ENCODE results near the gene ATP6V0A4.

The ATP6V0A4 gene

GRCh38 chr7:138809346-138809745, 11.3 kb upstream of the ATP6V0A4 start:
- no peaks in the 10 kb centered on the region for H3K9me3 ChIP-seq (ENCODE audit: control insufficient read depth, low read length)
- no peak overlapping the region for H3K4me2 ChIP-seq (ENCODE audit: low read length)
- no peaks in the 10 kb centered on the region for H3K79me2 ChIP-seq
- H3K36me3 ChIP-seq (ENCODE audit: control insufficient read depth, insufficient read depth, low read length): no peaks in the 10 kb centered on the region
- no peak for TF ChIP-seq CTCF (IDR thresholded peaks at IDR 0.05)
- H3K4me1 ChIP-seq: peaks cover 4% of the 10 kb centered on the region
- H3K27me3 ChIP-seq (ENCODE audit: control insufficient read depth, insufficient read depth, low read length): no peaks in the 10 kb centered on the region
- no peak overlapping the region for H3K27ac ChIP-seq
- H3K4me3 ChIP-seq (ENCODE audit: low read depth, low read length): no peak overlapping the region
- H3K9ac ChIP-seq: no peak overlapping the region
- H2AFZ ChIP-seq: no peak overlapping the region

- H3K4me1 ChIP-seq: peaks cover 3% of the 10 kb centered on the region
- H2AFZ ChIP-seq: no peak overlapping the region
- H3K27me3 ChIP-seq (ENCODE audit: control insufficient read depth, insufficient read depth, low read length): no peaks in the 10 kb centered on the region
- H3K36me3 ChIP-seq (ENCODE audit: control insufficient read depth, insufficient read depth, low read length): no peaks in the 10 kb centered on the region
- H3K79me2 ChIP-seq: no peaks in the 10 kb centered on the region
- no peak overlapping the region for H3K9ac ChIP-seq
- H3K9me3 ChIP-seq (ENCODE audit: control insufficient read depth, low read length): no peaks in the 10 kb centered on the region
- TF ChIP-seq CTCF (IDR thresholded peaks at IDR 0.05): no peak
- no peak overlapping the region for H3K4me3 ChIP-seq (ENCODE audit: low read depth, low read length)
- no peak overlapping the region for H3K27ac ChIP-seq
- no peak overlapping the region for H3K4me2 ChIP-seq (ENCODE audit: low read length)
These were observed 6.6 kb upstream of the ATP6V0A4 start for GRCh38 chr7:138804618-138805017.

GRCh38 chr7:138802706-138803105, 4.7 kb upstream of the ATP6V0A4 start:
- TF ChIP-seq CTCF (IDR thresholded peaks at IDR 0.05): no peak
- H3K4me3 ChIP-seq (ENCODE audit: low read depth, low read length): no peak overlapping the region

GRCh38 chr7:138801256-138801655, 3.3 kb upstream of the ATP6V0A4 start:
- H3K27me3 ChIP-seq (ENCODE audit: control insufficient read depth, insufficient read depth, low read length): no peaks in the 10 kb centered on the region
- H3K4me1 ChIP-seq: peaks cover 7% of the 10 kb centered on the region
- H3K9ac ChIP-seq: no peak overlapping the region
- no peaks in the 10 kb centered on the region for H3K9me3 ChIP-seq (ENCODE audit: control insufficient read depth, low read length)
- H3K4me2 ChIP-seq (ENCODE audit: low read length): no peak overlapping the region
- H3K27ac ChIP-seq: no peak overlapping the region
- no peaks in the 10 kb centered on the region for H3K36me3 ChIP-seq (ENCODE audit: control insufficient read depth, insufficient read depth, low read length)
- no peak overlapping the region for H3K4me3 ChIP-seq (ENCODE audit: low read depth, low read length)
- no peak overlapping the region for H2AFZ ChIP-seq
- no peaks in the 10 kb centered on the region for H3K79me2 ChIP-seq
- TF ChIP-seq CTCF (IDR thresholded peaks at IDR 0.05): no peak

More at GRCh38 chr7:138802706-138803105, 4.7 kb upstream of the ATP6V0A4 start:
- no peak overlapping the region for H3K9ac ChIP-seq
- peaks cover 6% of the 10 kb centered on the region for H3K4me1 ChIP-seq
- H3K79me2 ChIP-seq: no peaks in the 10 kb centered on the region
- no peaks in the 10 kb centered on the region for H3K27me3 ChIP-seq (ENCODE audit: control insufficient read depth, insufficient read depth, low read length)
- no peaks in the 10 kb centered on the region for H3K9me3 ChIP-seq (ENCODE audit: control insufficient read depth, low read length)
- no peak overlapping the region for H3K27ac ChIP-seq
- no peak overlapping the region for H3K4me2 ChIP-seq (ENCODE audit: low read length)
- H2AFZ ChIP-seq: no peak overlapping the region
- no peaks in the 10 kb centered on the region for H3K36me3 ChIP-seq (ENCODE audit: control insufficient read depth, insufficient read depth, low read length)

GRCh38 chr7:138799336-138800000, 1.5 kb upstream of the ATP6V0A4 start:
- no peak overlapping the region for H3K4me2 ChIP-seq (ENCODE audit: low read length)
- H3K9ac ChIP-seq: no peak overlapping the region
- H3K27ac ChIP-seq: no peak overlapping the region
- no peaks in the 10 kb centered on the region for H3K36me3 ChIP-seq (ENCODE audit: control insufficient read depth, insufficient read depth, low read length)
- H3K4me3 ChIP-seq (ENCODE audit: low read depth, low read length): no peak overlapping the region
- no peaks in the 10 kb centered on the region for H3K79me2 ChIP-seq
- no peak for TF ChIP-seq CTCF (IDR thresholded peaks at IDR 0.05)
- H2AFZ ChIP-seq: no peak overlapping the region
- no peaks in the 10 kb centered on the region for H3K9me3 ChIP-seq (ENCODE audit: control insufficient read depth, low read length)
- no peaks in the 10 kb centered on the region for H3K27me3 ChIP-seq (ENCODE audit: control insufficient read depth, insufficient read depth, low read length)
- peaks cover 7% of the 10 kb centered on the region for H3K4me1 ChIP-seq

Measured in parathyroid adenoma (tissue), 2 donors.